GM12892 (cell line): ENCODE results near the gene MED16.

Source experiments
- POLR2A ChIP-seq: IDR thresholded peaks from 2 replicates; pipeline ENCODE4 v1.6.1; 2011; ENCODE audit warnings: low read depth, low read length, control low read depth
- POLR2AphosphoS5 ChIP-seq: IDR thresholded peaks from 2 replicates; pipeline ENCODE4 v1.6.1; 2011; ENCODE audit warnings: low read depth, low read length, control low read depth

- TF ChIP-seq POLR2A (no peak), POLR2AphosphoS5 (no peak)
These were observed 44.5 kb downstream of the MED16 start for GRCh38 chr19:848386-848921.
